SK-N-SH treated with all-trans-retinoic acid at 6 μM for 48 hours (cell line): Measurements from ENCODE around the gene ERCC5.

Source experiments
- ISL1 ChIP-seq: fragments of 250-450 bp; sonication (Bioruptor Pico); IDR thresholded peaks from 2 replicates; pipeline ENCODE4 v2.1.2; 2022; ENCODE audit warnings: mild to moderate bottlenecking, moderate library complexity
- ZFP3 ChIP-seq: fragments of 250-450 bp; sonication (Bioruptor Pico); IDR thresholded peaks from 2 replicates; pipeline ENCODE4 v1.5.0; 2020; ENCODE audit warnings: mild to moderate bottlenecking, moderate library complexity
- ZFP30 ChIP-seq: fragments of 450-650 bp; formaldehyde crosslinking; IDR thresholded peaks from 2 replicates; pipeline ENCODE4 v1.5.0; 2022; ENCODE audit warnings: mild to moderate bottlenecking, moderate library complexity
- ZNF565 ChIP-seq: fragments of 450-650 bp; formaldehyde crosslinking; conservative IDR thresholded peaks from 2 replicates; pipeline ENCODE4 v1.5.0; 2020; ENCODE audit warnings: low read depth, mild to moderate bottlenecking, moderate library complexity
- TF ChIP-seq, protein P1 (sequence below): fragments of 250-450 bp; sonication (Bioruptor Pico); IDR thresholded peaks from 2 replicates; pipeline ENCODE4 v1.8.0; 2020; ENCODE audit warnings: mild to moderate bottlenecking, moderate library complexity, borderline replicate concordance

DNA sequence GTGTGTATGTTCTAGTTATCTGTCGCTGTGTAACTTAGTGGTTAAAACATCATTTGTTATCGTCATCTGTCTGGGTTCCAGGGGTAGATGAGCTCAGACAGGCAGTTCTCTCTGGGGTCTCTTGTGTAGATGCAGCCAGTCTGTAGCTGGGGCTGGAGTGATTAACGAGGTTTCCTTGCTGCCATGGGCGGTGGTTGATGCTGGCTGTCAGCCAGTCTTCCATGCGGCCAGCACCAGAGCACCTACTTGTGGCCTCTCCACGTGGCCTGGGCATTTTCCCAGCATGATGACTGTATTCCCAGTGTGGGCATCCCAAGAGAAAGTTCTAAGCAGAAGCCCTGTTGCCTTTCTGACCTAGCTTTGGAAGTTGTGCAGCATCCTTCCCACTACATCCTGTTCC is 10.7 kb downstream of the ERCC5 start:
- TF ChIP-seq ZFP30 (no peak), ZFP3 (no peak), ISL1 (CRISPR knock-in tag) (no peak), ZNF565 (CRISPR knock-in tag) (no peak)
- TF ChIP-seq, protein P1, sequence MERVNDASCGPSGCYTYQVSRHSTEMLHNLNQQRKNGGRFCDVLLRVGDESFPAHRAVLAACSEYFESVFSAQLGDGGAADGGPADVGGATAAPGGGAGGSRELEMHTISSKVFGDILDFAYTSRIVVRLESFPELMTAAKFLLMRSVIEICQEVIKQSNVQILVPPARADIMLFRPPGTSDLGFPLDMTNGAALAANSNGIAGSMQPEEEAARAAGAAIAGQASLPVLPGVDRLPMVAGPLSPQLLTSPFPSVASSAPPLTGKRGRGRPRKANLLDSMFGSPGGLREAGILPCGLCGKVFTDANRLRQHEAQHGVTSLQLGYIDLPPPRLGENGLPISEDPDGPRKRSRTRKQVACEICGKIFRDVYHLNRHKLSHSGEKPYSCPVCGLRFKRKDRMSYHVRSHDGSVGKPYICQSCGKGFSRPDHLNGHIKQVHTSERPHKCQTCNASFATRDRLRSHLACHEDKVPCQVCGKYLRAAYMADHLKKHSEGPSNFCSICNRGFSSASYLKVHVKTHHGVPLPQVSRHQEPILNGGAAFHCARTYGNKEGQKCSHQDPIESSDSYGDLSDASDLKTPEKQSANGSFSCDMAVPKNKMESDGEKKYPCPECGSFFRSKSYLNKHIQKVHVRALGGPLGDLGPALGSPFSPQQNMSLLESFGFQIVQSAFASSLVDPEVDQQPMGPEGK (CRISPR knock-in tag): no peak
